Progenitor cell of endocrine pancreas (in vitro differentiated cells): ENCODE results near the gene TCERG1L. TPM values are rescaled to one million over a fixed set of nuclear protein-coding genes. Genes with fewer than 3 reads are reported as not detected.

ENCODE experiments used
- DNase-seq: peaks from one replicate; pipeline ENCODE4 v3.0.0; 2021; ENCODE audit warnings: low spot score; ENCODE audit not compliant: unreplicated experiment
- H3K27ac Mint-ChIP-seq: 2 replicates; pipeline ENCODE4 v1.8.0; 2021; ENCODE audit warnings: mild to moderate bottlenecking, moderate library complexity, mixed read lengths
- H3K27me3 Mint-ChIP-seq: 2 replicates; pipeline ENCODE4 v1.8.0; 2021; ENCODE audit warnings: mixed read lengths
- H3K36me3 Mint-ChIP-seq: 2 replicates; pipeline ENCODE4 v1.8.0; 2022; ENCODE audit warnings: mixed read lengths; ENCODE audit not compliant: insufficient read depth
- H3K4me1 Mint-ChIP-seq: 2 replicates; pipeline ENCODE4 v1.8.0; 2021; ENCODE audit warnings: low read depth, mixed read lengths
- H3K4me3 Mint-ChIP-seq: 2 replicates; pipeline ENCODE4 v1.8.0; 2021; ENCODE audit warnings: low read depth, mild to moderate bottlenecking, moderate library complexity, mixed read lengths
- H3K9me3 Mint-ChIP-seq: 2 replicates; pipeline ENCODE4 v1.8.0; 2021; ENCODE audit warnings: low read depth, mixed read lengths
- CTCF ChIP-seq: fragments of 200-600 bp; sonication (generic); IDR thresholded peaks from one replicate; pipeline ENCODE4 v1.5.0; 2021; ENCODE audit warnings: antibody characterized with exemption, mild to moderate bottlenecking; ENCODE audit not compliant: unreplicated experiment
- total RNA-seq: library from RNA; stranded (reverse); gene quantifications from 2 replicates; pipeline ENCODE4 v1.2.1, GENCODE V29; 2021

Gene TCERG1L
- total RNA-seq, 1 donor from 2014 or later: 0.53 TPM

DNA sequence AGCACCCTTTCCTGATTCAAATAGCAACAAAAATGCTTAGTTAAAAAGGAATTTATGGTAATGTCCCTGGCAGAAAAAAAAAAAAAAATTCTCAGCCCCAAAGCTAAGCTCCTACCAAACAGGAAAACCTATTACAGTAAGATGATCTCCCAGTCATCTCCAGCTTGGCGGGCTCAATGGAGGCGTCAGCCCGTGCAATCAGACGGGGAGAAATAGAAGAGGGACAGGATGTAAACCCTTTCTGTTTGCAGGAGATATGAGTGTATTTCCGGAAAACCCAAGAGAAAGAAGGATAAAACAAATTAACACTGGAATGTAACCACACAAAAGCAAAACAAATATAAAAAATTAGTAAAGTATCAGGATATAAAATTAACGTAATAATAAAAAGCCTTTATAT lies 242.8 kb downstream of the TCERG1L start:
- Mint-ChIP-seq H3K4me3 (no peak overlapping the region), H3K36me3 (no peaks in the 10 kb centered on the region), H3K27ac (no peak overlapping the region), H3K27me3 (peaks cover 19% of the 10 kb centered on the region), H3K4me1 (no peaks in the 10 kb centered on the region), H3K9me3 (no peaks in the 10 kb centered on the region)
- DNase-seq: no peak
- no peak for TF ChIP-seq CTCF

GRCh38 chr10:131068311-131068710 lies 243.2 kb downstream of the TCERG1L start:
- H3K36me3 Mint-ChIP-seq: no peaks in the 10 kb centered on the region
- no peaks in the 10 kb centered on the region for H3K9me3 Mint-ChIP-seq
- peaks cover 23% of the 10 kb centered on the region for H3K27me3 Mint-ChIP-seq
- H3K4me3 Mint-ChIP-seq: no peak overlapping the region
- H3K4me1 Mint-ChIP-seq: no peaks in the 10 kb centered on the region
- DNase-seq: no peak
- TF ChIP-seq CTCF: no peak
- H3K27ac Mint-ChIP-seq: no peak overlapping the region

GRCh38 chr10:131067690-131068089 lies 243.8 kb downstream of the TCERG1L start:
- no peak for DNase-seq
- no peak overlapping the region for H3K27ac Mint-ChIP-seq
- H3K9me3 Mint-ChIP-seq: no peaks in the 10 kb centered on the region
- H3K36me3 Mint-ChIP-seq: no peaks in the 10 kb centered on the region
- H3K27me3 Mint-ChIP-seq: peaks cover 24% of the 10 kb centered on the region
- no peak overlapping the region for H3K4me3 Mint-ChIP-seq
- no peaks in the 10 kb centered on the region for H3K4me1 Mint-ChIP-seq
- TF ChIP-seq CTCF: no peak

DNA sequence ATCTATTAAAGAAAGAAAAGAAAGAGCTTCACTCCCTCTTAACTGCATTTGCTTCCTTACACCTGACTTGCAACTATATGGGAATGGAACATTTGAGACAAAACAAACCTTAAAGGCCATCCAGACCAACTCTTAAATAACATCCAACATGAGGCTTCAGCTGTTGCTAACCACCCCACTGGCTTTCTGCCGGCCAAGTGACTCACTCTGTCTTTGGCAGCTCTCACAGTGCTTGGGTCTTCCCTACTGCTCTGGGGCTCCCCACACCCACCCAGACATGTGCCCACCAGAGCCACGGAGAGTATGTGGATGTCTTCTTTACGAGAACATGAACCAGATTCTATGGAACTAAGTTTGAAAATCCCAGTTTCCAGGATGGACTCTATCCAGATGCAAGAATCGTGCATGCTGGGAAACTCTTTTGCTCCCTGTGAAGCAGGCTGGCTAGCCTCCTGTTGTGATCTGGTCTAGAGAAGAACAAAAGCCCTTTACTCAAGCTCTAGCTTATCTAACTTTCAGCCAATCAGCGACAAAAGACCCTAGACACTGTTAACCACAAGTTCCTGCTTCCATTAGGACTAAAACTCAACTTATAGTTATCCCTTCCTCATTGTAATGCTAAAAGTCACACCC lies 245.7 kb downstream of the TCERG1L start:
- H3K27me3 Mint-ChIP-seq: peaks cover 22% of the 10 kb centered on the region
- no peaks in the 10 kb centered on the region for H3K36me3 Mint-ChIP-seq
- no peak for TF ChIP-seq CTCF
- no peak overlapping the region for H3K4me3 Mint-ChIP-seq
- no peak for DNase-seq
- H3K27ac Mint-ChIP-seq: no peak overlapping the region
- no peaks in the 10 kb centered on the region for H3K4me1 Mint-ChIP-seq
- no peaks in the 10 kb centered on the region for H3K9me3 Mint-ChIP-seq

DNA sequence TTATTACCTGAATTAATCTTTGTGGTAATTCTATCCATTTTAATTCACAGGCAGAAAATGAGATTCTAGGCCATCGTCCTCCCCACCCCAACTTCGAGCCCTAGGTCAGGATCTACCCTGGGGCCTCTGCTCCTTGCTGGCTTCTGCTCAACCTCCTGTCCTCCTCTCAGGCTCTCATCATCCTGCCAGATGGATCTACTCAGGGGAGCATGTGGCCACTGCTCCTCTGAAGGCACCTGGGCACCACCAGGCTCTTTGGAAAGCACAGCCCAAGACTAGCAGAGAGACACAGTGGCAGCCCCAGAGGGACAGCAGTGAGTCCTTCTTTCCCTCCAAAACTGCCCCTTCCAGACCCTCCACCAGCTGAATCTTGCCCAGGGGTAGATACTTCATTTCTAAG lies 248.2 kb downstream of the TCERG1L start:
- Mint-ChIP-seq H3K27me3 (peaks cover 19% of the 10 kb centered on the region), H3K4me1 (no peaks in the 10 kb centered on the region), H3K9me3 (peaks cover 3% of the 10 kb centered on the region), H3K27ac (no peak overlapping the region), H3K4me3 (no peak overlapping the region), H3K36me3 (no peaks in the 10 kb centered on the region)
- TF ChIP-seq CTCF: no peak
- no peak for DNase-seq
